A549 treated with DMSO at 1 μM for 4 hours (cell line): ENCODE data around the gene ASF1A. TPM values are rescaled to one million over a fixed set of nuclear protein-coding genes. Genes with fewer than 3 reads are reported as not detected.

Source experiments
- total RNA-seq: library from RNA; stranded (reverse); fragments of 200-300 nt; extraction: Qiagen RNA extraction; gene quantifications from 5 replicates; pipeline ENCODE4 v1.2.3, GENCODE V29; 2022; ENCODE audit warnings: low read depth

The ASF1A gene
- 9.6 to 12.6 TPM (median 10.8 TPM) in 5 replicates for total RNA-seq

GRCh38 chr6:118893807-118894424 is at the start of gene ASF1A:
ASF1A (plus strand) TSS chr6:118894152; CDS start chr6:118894414, 262 bp downstream.

GRCh38 chr6:118934461-118935330 is 40.7 kb downstream of the ASF1A start, which contains the start of gene MCM9:
MCM9 (minus strand) TSS chr6:118935159; CDS start chr6:118931723, 3,436 bp downstream.

Other genes with a start within 250 kb of the ASF1A start
- 1.5 to 2.9 TPM (median 2.5 TPM) in 5 replicates for gene CEP85L, start 242.6 kb upstream of the ASF1A start, total RNA-seq
- gene MCM9, start 41.0 kb downstream of the ASF1A start, total RNA-seq, result 4.8 to 6.6 TPM (median 6.1 TPM) in 5 replicates
- 0.07 TPM in 1 of 5 replicates, not detected in the others for gene FAM184A, start 184.5 kb downstream of the ASF1A start, total RNA-seq